Smooth muscle cell (in vitro differentiated cells): ENCODE measurements around the gene WDR6. TPM values are rescaled to one million over a fixed set of nuclear protein-coding genes. Genes with fewer than 3 reads are reported as not detected.

Source experiments
- DNase-seq: peaks from one replicate; lab custom pipeline; 2025; ENCODE audit not compliant: unreplicated experiment; lab: John Stamatoyannopoulos, UW
- H2AFZ ChIP-seq: fragments of 200-600 bp; sonication (generic); 2 replicates; pipeline ENCODE4 v1.6.0; 2016; ENCODE audit warnings: antibody characterized with exemption, low read depth, mild to moderate bottlenecking
- H3F3A ChIP-seq: fragments of 200-600 bp; sonication (generic); 2 replicates; pipeline ENCODE4 v1.6.0; 2017; ENCODE audit warnings: antibody characterized with exemption, low read depth
- H3K27ac ChIP-seq: fragments of 200-600 bp; sonication (generic); 2 replicates; pipeline ENCODE4 v1.5.1; 2016; ENCODE audit warnings: low read depth, mild to moderate bottlenecking
- H3K27me3 ChIP-seq: fragments of 200-600 bp; sonication (generic); 2 replicates; pipeline ENCODE4 v1.6.1; 2016; ENCODE audit warnings: low read depth, mild to moderate bottlenecking
- H3K36me3 ChIP-seq: fragments of 200-600 bp; sonication (generic); 2 replicates; pipeline ENCODE4 v1.5.1; 2016; ENCODE audit warnings: low read depth
- H3K4me1 ChIP-seq: fragments of 200-600 bp; sonication (generic); 2 replicates; pipeline ENCODE4 v1.5.1; 2016; ENCODE audit warnings: low read depth
- H3K4me2 ChIP-seq: fragments of 200-600 bp; sonication (generic); 2 replicates; pipeline ENCODE4 v1.6.0; 2016; ENCODE audit warnings: mild to moderate bottlenecking
- H3K4me3 ChIP-seq: fragments of 200-600 bp; sonication (generic); 2 replicates; pipeline ENCODE4 v1.5.1; 2016; ENCODE audit warnings: mild to moderate bottlenecking
- H3K79me2 ChIP-seq: fragments of 200-600 bp; sonication (generic); 2 replicates; pipeline ENCODE4 v1.6.0; 2016; ENCODE audit warnings: low read depth, mild to moderate bottlenecking
- H3K9ac ChIP-seq: fragments of 200-600 bp; sonication (generic); 2 replicates; pipeline ENCODE4 v1.6.0; 2016; ENCODE audit warnings: low read depth
- H3K9me3 ChIP-seq: fragments of 200-600 bp; sonication (generic); replicated peaks from 2 replicates; pipeline ENCODE4 v1.5.1; 2016; ENCODE audit warnings: low read depth
- H4K20me1 ChIP-seq: fragments of 200-600 bp; sonication (generic); 2 replicates; pipeline ENCODE4 v1.6.0; 2016; ENCODE audit warnings: low read depth
- WGBS: methylation state at CpG from one replicate; pipeline ENCODE4 v1.1.7; 2016; ENCODE audit warnings: low lambda C conversion rate; 5-methylcytosine and 5-hydroxymethylcytosine counted together
- microRNA counts: library from miRNA; unstranded; fragments of <30 nt; microRNA quantifications from one replicate; lab custom pipeline; 2016
- microRNA-seq: library from miRNA; unstranded; fragments of <30 nt; microRNA quantifications from one replicate; pipeline ENCODE4, GENCODE V29; 2016; ENCODE audit warnings: borderline number of aligned reads
- polyA plus RNA-seq: library from polyadenylated mRNA; unstranded; fragments of >200 nt; fragmentation: Nextera tagmentation; extraction: Ambion mirVana; gene quantifications from 2 replicates; pipeline ENCODE4 v1.2.1, GENCODE V29; 2016
- small RNA-seq: library from RNA; depleted of rRNA; stranded (forward); fragments of <200 nt; gene quantifications from one replicate; pipeline ENCODE3, GENCODE V24; 2014
- total RNA-seq: library from RNA; depleted of rRNA; stranded (reverse); fragments of >200 nt; gene quantifications from 2 replicates; pipeline ENCODE4 v1.2.3, GENCODE V29; 2014
- TF ChIP-seq, protein P1 (sequence below): fragments of 200-600 bp; sonication (generic); IDR thresholded peaks from 2 replicates; pipeline ENCODE4 v1.5.1; 2017; ENCODE audit warnings: borderline replicate concordance, mild to moderate bottlenecking, antibody characterized with exemption; ENCODE audit not compliant: insufficient read depth, poor library complexity, severe bottlenecking

WDR6 gene
- total and polyA plus RNA-seq, 2 experiments from 2014 or later, result 61.8 to 86.8 TPM

DNA sequence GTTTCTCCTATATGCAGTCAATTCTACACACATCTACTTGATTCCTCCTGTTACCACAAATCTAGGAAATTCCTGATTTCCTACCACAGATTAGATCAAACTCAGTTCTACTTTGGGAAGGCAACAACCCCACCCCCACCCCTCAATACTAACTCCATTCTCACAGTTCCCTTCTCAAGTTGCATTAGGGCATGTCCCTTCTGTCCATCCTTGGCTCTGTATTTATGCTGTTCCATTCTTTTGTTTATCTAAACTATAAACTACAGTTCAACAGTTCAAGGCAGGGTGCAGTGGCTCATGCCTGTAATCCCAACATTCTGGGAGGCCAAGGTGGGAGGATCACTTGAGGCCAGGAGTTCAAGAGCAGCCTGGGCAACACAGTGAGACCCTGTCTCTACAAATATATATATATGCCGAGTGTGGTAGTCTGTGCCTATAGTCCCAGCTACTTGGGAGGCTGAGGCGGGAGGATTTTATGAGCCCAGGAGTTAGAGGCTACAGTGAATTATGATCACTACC is 47.2 kb downstream of the WDR6 start:
- Histone ChIP-seq H2AFZ (no peak overlapping the region), H3F3A (no peaks in the 10 kb centered on the region), H3K9ac (no peak overlapping the region), H3K4me3 (no peak overlapping the region), H3K79me2 (peaks cover 23% of the 10 kb centered on the region), H3K4me2 (no peak overlapping the region), H3K9me3 (no peaks in the 10 kb centered on the region), H3K36me3 (peaks cover 11% of the 10 kb centered on the region), H3K27ac (no peak overlapping the region), H3K27me3 (no peaks in the 10 kb centered on the region), H3K4me1 (no peaks in the 10 kb centered on the region), H4K20me1 (peaks cover 59% of the 10 kb centered on the region)
- DNase-seq, result no peak
- 100% methylated on average over 2 of the region's 2 CpGs for WGBS
- TF ChIP-seq, protein P1, sequence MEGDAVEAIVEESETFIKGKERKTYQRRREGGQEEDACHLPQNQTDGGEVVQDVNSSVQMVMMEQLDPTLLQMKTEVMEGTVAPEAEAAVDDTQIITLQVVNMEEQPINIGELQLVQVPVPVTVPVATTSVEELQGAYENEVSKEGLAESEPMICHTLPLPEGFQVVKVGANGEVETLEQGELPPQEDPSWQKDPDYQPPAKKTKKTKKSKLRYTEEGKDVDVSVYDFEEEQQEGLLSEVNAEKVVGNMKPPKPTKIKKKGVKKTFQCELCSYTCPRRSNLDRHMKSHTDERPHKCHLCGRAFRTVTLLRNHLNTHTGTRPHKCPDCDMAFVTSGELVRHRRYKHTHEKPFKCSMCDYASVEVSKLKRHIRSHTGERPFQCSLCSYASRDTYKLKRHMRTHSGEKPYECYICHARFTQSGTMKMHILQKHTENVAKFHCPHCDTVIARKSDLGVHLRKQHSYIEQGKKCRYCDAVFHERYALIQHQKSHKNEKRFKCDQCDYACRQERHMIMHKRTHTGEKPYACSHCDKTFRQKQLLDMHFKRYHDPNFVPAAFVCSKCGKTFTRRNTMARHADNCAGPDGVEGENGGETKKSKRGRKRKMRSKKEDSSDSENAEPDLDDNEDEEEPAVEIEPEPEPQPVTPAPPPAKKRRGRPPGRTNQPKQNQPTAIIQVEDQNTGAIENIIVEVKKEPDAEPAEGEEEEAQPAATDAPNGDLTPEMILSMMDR, result no peak

DNA sequence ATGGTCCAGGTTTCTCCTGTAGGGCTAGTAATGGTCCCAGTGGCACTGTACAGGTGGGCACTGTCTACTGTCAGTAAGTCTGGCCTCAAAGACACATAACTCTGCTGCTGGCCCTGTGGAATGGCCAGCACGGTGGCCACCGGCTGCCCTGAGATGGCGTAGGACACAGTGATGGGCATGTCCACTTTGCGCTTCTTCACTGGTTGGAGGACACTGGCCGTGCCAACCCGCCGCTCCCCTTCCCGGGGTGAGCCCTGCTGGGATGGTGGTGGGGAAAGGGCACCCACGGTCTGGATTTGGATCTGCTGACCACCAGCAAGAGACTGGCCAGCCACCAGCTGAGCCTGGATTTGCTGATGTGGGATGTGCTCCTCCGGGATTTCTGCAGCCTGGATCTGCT is 50.1 kb downstream of the WDR6 start:
- no peaks in the 10 kb centered on the region for H3K9me3 ChIP-seq
- H3K27me3 ChIP-seq, result no peaks in the 10 kb centered on the region
- H3K27ac ChIP-seq, result no peak overlapping the region
- H3K4me1 ChIP-seq, result no peaks in the 10 kb centered on the region
- H3K36me3 ChIP-seq, result peaks cover 5% of the 10 kb centered on the region
- no peak overlapping the region for H3K4me3 ChIP-seq
- DNase-seq, result no peak
- peaks cover 69% of the 10 kb centered on the region for H4K20me1 ChIP-seq
- no peaks in the 10 kb centered on the region for H3F3A ChIP-seq
- H2AFZ ChIP-seq, result no peak overlapping the region
- H3K79me2 ChIP-seq, result peaks cover 33% of the 10 kb centered on the region
- H3K9ac ChIP-seq, result no peak overlapping the region
- no peak overlapping the region for H3K4me2 ChIP-seq
- WGBS, result 99% methylated on average over 10 of the region's 10 CpGs
- TF ChIP-seq, protein P1, result no peak

DNA sequence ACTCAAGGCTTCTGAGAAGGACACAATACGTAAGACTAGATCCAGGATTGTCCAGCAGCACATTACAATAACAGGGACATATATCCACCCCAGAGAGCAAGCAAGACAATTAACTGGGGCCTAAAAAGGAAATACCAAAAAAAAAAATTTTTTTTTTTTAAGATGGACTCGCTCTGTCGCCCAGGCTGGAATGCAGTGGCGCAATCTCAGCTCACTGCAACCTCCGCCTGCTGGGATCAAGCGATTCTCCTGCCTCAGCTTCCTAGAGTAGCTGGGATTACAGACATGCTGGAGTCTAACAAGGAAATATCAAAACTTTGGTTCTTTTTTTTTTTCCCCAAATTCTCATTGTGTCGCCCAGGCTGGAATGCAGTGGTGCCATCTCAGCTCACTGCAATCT is 50.8 kb downstream of the WDR6 start:
- peaks cover 70% of the 10 kb centered on the region for H4K20me1 ChIP-seq
- H3K27me3 ChIP-seq, result no peaks in the 10 kb centered on the region
- no peak overlapping the region for H3K4me2 ChIP-seq
- WGBS, result 77% methylated on average over 7 of the region's 7 CpGs
- no peak for DNase-seq
- TF ChIP-seq, protein P1, result no peak
- H3K9ac ChIP-seq, result no peak overlapping the region
- H3K36me3 ChIP-seq, result peaks cover 5% of the 10 kb centered on the region
- no peaks in the 10 kb centered on the region for H3F3A ChIP-seq
- no peak overlapping the region for H3K27ac ChIP-seq
- H3K79me2 ChIP-seq, result peaks cover 35% of the 10 kb centered on the region
- H3K9me3 ChIP-seq, result no peaks in the 10 kb centered on the region
- H2AFZ ChIP-seq, result no peak overlapping the region
- no peak overlapping the region for H3K4me3 ChIP-seq
- H3K4me1 ChIP-seq, result no peaks in the 10 kb centered on the region

MicroRNA genes within 50 kb of the gene (microRNA counts, 767-probe panel; counts per million panel counts)
- 10,946 counts per million, percentile 91 among the panel's probes with 10 or more counts for microRNA hsa-miR-191-5p (lab: Ali Mortazavi, UCI)
- microRNA hsa-miR-425-5p (lab: Ali Mortazavi, UCI), result 4,647 counts per million, percentile 21 among the panel's probes with 10 or more counts

Small RNA genes lying within 50 kb of the gene (microRNA-seq; reads per million reads assigned to microRNA genes)
- gene MIR191 (21,201 reads per million, percentile 96 among the genes with 10 or more reads in this experiment), gene MIR425 (4,347 reads per million, percentile 90 among the genes with 10 or more reads in this experiment)

Small RNA genes lying within 50 kb of the gene (small RNA-seq; reads per million reads assigned to genes)
- 5,248 reads per million, percentile 100 among the genes with 10 or more reads in this experiment for gene MIR191
- gene MIR425, result 36.6 reads per million, percentile 94 among the genes with 10 or more reads in this experiment

Other genes starting within 250 kb of the WDR6 start
- 33.1 and 36.7 TPM in 2 replicates for gene PRKAR2A, start 159.5 kb upstream of the WDR6 start, total RNA-seq
- 11.9 and 13.5 TPM in 2 replicates for gene PRKAR2A, start 159.5 kb upstream of the WDR6 start, polyA plus RNA-seq
- 8.9 and 14.7 TPM in 2 replicates for gene SLC25A20, start 108.5 kb upstream of the WDR6 start, total RNA-seq
- gene SLC25A20, start 108.5 kb upstream of the WDR6 start, polyA plus RNA-seq, result 12.1 and 14.6 TPM in 2 replicates
- 43.6 and 44.9 TPM in 2 replicates for gene ARIH2, start 88.5 kb upstream of the WDR6 start, total RNA-seq
- gene ARIH2, start 88.5 kb upstream of the WDR6 start, polyA plus RNA-seq, result 39.7 and 44.0 TPM in 2 replicates
- gene P4HTM, start 17.1 kb upstream of the WDR6 start, total RNA-seq, result 20.3 and 22.7 TPM in 2 replicates
- gene P4HTM, start 17.1 kb upstream of the WDR6 start, polyA plus RNA-seq, result 29.9 and 30.4 TPM in 2 replicates
- gene DALRD3, start 11.2 kb downstream of the WDR6 start, total RNA-seq, result 32.1 and 35.6 TPM in 2 replicates
- 39.0 and 51.1 TPM in 2 replicates for gene DALRD3, start 11.2 kb downstream of the WDR6 start, polyA plus RNA-seq
- 113 and 124 TPM in 2 replicates for gene NDUFAF3, start 14.7 kb downstream of the WDR6 start, total RNA-seq
- 169 and 175 TPM in 2 replicates for gene NDUFAF3, start 14.7 kb downstream of the WDR6 start, polyA plus RNA-seq
- 121 and 128 TPM in 2 replicates for gene IMPDH2, start 22.0 kb downstream of the WDR6 start, total RNA-seq
- gene IMPDH2, start 22.0 kb downstream of the WDR6 start, polyA plus RNA-seq, result 105 and 127 TPM in 2 replicates
- gene QRICH1, start 86.7 kb downstream of the WDR6 start, total RNA-seq, result 62.0 and 76.4 TPM in 2 replicates
- gene QRICH1, start 86.7 kb downstream of the WDR6 start, polyA plus RNA-seq, result 38.2 and 48.8 TPM in 2 replicates
- gene QARS1, start 97.4 kb downstream of the WDR6 start, total RNA-seq, result 135 and 150 TPM in 2 replicates
- 107 and 114 TPM in 2 replicates for gene QARS1, start 97.4 kb downstream of the WDR6 start, polyA plus RNA-seq
- 21.1 and 42.3 TPM in 2 replicates for gene USP19, start 113.4 kb downstream of the WDR6 start, total RNA-seq
- 20.6 and 22.1 TPM in 2 replicates for gene USP19, start 113.4 kb downstream of the WDR6 start, polyA plus RNA-seq
- 354 and 503 TPM in 2 replicates for gene LAMB2, start 125.7 kb downstream of the WDR6 start, total RNA-seq
- 456 and 471 TPM in 2 replicates for gene LAMB2, start 125.7 kb downstream of the WDR6 start, polyA plus RNA-seq
- 19.6 and 33.8 TPM in 2 replicates for gene CCDC71, start 158.9 kb downstream of the WDR6 start, total RNA-seq
- 0.59 and 0.80 TPM in 2 replicates for gene CCDC71, start 158.9 kb downstream of the WDR6 start, polyA plus RNA-seq
- gene KLHDC8B, start 164.2 kb downstream of the WDR6 start, total RNA-seq, result 20.8 and 22.5 TPM in 2 replicates
- gene KLHDC8B, start 164.2 kb downstream of the WDR6 start, polyA plus RNA-seq, result 42.1 and 51.9 TPM in 2 replicates